GM04504 (cell line): Measurements from ENCODE around the gene AKNA.
A peak's percentile ranks its signal among the peaks of the same experiment; 100 is the strongest.

Experiments used
- DNase-seq: peaks from one replicate; pipeline ENCODE4 v3.0.0-alpha.2; 2012; ENCODE audit warnings: low read depth

The AKNA gene

DNA sequence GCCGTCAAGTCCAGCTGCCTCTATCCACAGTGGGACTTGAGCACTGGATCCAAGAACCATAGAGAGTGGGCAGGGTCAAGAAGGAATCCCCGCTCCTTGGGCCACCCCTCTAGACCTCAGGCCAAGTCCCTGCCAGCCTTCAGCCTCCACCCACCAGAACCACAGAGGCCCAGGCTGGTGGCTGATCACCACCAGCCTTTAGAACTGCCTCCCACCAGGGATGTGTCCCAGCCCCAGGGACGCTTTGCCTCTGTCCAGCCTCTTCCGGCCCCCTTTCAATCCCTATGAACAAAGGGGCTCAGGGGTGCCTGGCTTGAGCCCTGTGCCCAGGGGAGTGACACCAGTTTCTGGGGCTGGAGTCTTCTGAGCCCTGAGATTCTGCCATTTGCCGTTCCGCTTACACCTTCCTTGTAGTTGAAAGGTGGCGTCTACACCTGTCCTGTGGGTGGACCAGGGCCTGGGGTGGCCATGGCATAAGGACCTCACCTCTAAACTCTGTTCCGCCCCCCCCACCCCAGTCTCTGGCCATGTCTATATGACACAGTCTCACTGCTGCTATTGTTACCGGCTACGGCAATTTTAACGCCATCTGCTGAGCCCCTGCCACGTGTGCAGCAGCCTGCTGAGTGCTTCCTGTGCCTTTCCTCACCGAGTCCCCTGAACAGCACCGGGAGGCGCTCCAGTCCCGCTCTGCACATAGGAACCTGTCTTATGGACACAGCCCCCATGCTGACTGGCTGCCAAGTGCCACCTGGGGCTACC, 100.6 kb downstream of the AKNA start:
- DNase-seq, result no peak

DNA sequence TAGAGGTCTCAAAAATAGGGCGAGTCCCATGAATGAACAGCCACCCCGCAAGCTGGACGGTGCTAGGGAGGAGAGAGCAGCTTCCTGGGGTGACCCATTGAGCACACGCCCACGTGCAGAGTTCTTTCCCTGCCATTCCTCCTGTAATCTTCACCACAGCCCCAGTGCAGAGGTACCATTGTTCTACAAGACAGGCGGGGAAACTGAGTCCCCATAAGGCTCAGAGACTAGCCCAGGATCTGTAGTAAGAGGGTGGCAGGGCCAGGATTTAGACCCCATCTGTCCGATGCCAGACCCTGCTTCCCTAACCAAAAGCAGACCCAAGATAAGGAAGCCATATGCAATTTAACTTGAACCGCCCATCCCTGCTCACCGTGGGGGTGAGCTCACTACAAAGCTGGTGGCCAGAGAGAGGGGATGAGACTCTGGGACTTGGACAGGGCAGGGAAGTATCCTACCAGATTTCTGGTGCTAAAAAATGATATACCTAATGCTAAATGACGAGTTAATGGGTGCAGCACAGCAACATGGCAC, 101.6 kb downstream of the AKNA start:
- DNase-seq, result no peak

GRCh38 chr9:114285166-114285867, 102.5 kb downstream of the AKNA start:
- DNase-seq, result peak; percentile 88

- DNase-seq, result no peak
Observed at GRCh38 chr9:114284316-114285060, 103.3 kb downstream of the AKNA start.
